GM18858 (cell line): Measurements from ENCODE around the gene SOX30.
"Not testable (repeated sequence)": the region's sequence is repeated elsewhere in the genome, so short reads cannot be mapped to it uniquely, and the experiment has no call there.

Source experiments
- ATAC-seq: cut with Tn5 transposase; IDR thresholded peaks from one replicate; pipeline ENCODE4 v1.9.1; 2021; ENCODE audit not compliant: unreplicated experiment

Gene SOX30

DNA sequence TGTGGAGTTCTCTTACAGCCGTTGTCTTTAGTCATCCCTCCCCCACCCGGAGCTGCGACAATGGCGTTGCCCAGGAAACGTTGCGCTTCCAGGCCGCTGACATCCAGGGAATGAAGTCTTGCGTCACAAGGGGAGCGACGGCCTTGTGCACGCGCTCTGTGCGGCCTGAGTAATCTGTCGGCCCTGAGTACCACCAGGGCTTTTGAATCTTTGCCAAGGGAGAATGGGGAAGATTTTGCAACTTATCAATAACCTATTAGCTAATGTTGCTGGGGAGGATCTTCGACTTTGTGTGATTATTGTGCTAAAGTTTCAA lies at the start of gene SOX30:
Gene SOX30, minus strand, starts transcription at position 62 of the 316 bp plus-strand sequence. CDS start 360 bp downstream, outside the sequence.
- ATAC-seq: no peak

DNA sequence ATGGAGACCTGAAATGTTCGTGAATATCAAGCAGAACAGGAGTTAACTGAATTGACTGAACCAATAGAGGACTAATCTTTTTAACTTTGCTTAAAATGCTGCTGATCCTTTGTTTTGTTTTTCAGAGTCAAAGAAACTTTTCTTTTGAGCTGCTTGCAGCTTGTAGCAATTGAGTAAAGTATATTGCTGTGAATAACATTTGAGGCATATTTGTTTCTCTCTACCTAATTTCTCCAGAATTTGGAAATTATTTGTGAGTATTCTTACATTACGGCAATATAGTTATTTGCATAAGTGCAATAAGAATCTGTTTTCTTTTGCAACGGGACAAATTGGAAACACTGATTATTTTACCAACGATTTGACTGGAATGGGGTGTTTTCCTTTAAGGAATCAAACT lies 46.4 kb upstream of the SOX30 start:
- not testable (repeated sequence) for ATAC-seq

GRCh38 chr5:157696154-157696553 lies 43.9 kb upstream of the SOX30 start:
- not testable (repeated sequence) for ATAC-seq

- ATAC-seq: not testable (repeated sequence)
These were observed 41.6 kb upstream of the SOX30 start for GRCh38 chr5:157693816-157694215.

DNA sequence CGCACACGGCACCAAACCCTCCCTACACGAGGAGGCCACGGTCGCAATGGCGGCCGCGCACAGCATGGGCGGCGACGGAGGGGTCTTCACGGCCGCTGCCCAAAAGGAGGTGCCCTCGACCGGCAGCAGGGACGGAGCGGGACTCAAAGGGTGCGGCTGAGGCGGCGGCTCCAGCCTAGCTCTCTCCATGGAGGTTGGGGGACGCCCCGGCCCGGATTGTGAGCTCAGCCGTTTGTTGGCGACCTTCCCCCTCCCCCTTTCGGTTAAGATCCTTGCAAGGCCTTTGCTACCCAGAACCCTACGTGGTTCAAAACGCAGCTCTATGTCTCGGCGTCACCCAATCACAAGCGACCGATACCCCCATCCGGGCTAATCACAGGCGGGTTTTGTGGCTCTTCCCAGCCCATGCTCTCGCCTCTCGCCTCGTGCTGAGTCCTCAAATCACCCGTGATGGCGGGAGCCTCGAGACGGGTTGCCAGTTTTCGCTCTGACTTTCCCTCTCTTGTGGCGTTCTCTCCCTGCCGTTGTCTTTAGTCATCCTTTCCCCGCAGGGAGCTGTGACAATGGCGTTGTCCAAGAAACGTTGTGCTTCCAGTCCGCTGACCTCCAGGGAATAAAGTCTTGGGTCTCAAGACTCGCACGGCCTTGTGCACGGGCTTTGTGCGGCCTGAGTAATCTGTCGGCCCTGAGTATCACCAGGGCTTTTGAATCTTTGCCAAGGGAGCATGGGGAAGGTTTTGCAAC lies 38.6 kb upstream of the SOX30 start:
- ATAC-seq: no peak

DNA sequence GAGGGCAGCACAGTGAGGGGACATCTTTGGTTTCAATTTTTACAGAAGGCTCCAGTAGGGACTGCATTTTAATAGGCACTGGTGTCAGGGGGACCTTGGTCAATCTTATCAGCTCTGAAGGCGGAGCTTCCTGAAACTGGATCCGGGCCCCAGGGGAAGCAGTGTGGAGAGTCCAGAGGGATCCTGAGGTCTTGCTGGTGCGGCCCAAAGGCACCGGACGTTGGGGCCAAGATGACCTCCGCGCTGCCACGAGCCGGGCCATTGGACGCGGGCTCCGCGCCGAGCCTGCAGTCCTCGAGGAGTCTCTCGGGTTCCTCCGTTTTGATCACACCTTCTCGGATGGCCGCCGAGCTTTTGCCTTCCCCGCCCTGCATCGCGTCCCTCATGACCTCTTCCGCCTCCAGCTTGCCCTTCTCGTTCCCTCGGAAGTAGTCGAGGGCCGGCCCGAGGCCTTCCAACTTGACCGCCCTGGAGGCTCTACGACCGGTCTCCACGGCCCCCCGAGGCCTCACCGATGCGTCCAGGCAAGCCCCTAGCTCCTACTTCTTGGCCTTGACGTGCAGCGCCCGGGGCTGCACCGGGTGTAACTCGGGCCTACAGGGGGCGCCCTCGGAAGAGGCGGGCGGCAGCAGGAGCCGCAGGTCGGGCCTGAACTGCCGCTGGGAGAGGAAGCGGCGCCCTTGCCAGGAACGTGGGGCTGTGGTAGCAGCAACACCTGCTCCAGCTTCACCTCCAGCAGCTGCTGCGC lies 37.9 kb upstream of the SOX30 start:
- ATAC-seq: no peak

DNA sequence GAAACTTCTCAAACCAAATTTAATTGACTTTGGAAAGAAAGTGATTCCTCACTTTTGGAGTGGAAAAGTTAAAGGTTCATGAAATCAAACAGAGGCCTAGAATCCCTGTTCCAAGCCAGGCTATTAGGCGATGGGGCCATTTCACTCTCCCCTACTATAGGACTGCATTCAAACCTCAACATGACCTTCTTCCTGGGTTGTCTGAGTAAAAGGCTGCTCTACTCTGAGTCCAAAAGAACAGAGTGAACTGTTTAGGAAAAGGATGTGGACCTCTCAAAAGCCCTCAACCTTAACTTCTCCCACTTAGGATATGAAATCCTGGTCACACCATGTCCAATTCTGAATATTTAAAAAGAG lies 34.9 kb upstream of the SOX30 start:
- no peak for ATAC-seq

DNA sequence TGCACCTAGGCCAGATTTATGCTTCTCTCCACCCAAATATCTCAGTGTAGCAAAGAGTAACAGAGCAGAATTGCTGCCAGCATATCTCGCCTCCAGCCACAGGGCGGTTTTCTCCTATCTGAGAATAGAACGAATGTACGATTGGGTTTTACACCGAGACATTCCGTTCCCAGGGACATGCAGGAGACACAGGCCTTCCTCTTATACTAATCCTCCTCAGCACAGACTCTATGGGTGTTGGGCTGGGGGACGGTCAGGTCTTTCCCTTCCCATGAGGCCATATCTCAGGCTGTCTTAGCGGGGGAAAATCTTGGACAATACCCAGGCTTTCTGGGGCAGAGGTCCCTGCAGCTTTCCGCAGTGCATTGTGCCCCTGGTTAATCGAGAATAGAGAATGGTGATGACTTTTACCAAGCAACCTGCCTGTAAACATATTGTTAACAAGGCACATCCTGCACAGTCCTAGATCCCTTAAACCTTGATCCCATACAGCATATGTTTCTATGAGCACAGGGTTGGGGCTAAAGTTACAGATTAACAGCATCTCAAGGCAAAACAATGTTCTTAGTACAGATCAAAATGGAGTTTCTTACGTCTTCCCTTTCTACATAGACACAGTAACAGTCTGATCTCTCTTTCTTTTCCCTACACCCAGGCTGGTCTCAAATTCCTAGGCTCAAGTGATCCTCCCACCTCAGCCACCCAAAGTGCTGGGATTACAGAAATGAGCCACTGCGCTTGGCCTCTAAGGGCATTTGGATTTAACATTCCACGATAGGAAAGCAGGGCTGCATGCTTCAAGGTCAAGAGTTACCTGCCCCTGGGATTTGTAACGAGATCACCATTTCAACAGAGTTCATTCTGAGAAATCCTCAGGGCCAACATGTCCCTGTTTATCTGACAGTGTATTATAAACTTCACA lies 34.3 kb upstream of the SOX30 start:
- not testable (repeated sequence) for ATAC-seq

GRCh38 chr5:157682257-157682656 lies 30.0 kb upstream of the SOX30 start:
- ATAC-seq: no peak

DNA sequence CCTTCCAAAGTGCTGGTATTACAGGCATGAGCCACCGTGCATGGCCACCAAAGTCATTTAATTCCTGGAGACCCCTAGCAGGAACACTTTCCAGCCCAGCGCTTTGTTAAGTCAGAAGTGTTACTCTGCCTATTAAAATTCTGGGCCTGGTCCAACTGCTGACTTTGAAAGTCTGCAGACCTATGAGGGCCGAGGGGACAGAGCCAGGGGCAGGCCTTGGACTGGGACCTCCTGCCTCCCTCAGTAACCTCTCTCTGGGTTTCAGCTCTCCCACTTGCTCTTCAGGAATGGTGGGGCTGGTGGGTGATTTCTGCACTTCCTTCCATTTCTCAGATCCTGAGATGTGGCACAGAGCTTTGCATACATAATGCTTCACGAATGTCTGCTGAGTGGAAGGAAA lies 28.8 kb upstream of the SOX30 start:
- ATAC-seq: no peak

GRCh38 chr5:157680239-157680638 lies 28.0 kb upstream of the SOX30 start:
- no peak for ATAC-seq

DNA sequence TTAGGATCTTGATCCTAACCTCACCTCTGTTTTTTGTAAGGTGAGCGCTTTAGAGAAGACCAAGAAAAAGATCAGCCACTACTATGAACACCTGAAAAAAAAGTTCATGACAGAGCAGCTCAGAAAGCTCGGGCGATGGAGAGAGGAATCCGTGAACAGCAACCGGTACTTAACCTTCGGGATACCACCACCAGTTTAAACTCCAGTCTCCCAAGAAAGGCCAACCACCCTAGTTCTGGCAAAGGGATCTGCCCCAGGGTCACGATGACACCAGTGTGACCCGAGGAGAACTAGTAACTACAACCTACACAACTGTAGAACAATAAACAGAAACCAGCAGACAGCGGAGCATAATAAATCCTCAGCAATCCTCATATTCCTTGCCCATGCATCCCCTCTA lies 27.6 kb upstream of the SOX30 start:
- ATAC-seq: no peak

DNA sequence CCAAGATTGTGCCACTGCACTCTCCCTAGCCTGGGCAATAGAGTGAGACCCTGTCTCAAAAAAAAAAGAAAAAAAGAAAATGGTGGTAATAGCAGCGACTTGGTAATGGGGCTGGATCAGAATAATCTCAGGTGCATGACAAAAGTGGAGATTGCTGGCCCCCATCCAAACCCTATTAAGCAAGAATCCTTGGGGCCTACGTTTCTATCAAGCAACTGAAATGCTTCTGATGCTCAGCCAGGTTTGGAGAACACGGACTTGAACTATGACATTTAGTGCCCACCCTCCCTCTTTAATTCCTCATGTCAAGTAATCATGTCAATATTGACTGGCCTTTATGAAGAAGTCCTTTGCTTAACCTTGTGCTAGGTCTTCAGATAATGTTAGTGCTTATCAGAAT lies 25.7 kb upstream of the SOX30 start:
- ATAC-seq: no peak

- not testable (repeated sequence) for ATAC-seq
These were observed 22.1 kb upstream of the SOX30 start for GRCh38 chr5:157674351-157674750.

- no peak for ATAC-seq
These were observed 20.7 kb upstream of the SOX30 start for GRCh38 chr5:157672976-157673375.

- no peak for ATAC-seq
These were observed 19.5 kb upstream of the SOX30 start for GRCh38 chr5:157671592-157672330.

DNA sequence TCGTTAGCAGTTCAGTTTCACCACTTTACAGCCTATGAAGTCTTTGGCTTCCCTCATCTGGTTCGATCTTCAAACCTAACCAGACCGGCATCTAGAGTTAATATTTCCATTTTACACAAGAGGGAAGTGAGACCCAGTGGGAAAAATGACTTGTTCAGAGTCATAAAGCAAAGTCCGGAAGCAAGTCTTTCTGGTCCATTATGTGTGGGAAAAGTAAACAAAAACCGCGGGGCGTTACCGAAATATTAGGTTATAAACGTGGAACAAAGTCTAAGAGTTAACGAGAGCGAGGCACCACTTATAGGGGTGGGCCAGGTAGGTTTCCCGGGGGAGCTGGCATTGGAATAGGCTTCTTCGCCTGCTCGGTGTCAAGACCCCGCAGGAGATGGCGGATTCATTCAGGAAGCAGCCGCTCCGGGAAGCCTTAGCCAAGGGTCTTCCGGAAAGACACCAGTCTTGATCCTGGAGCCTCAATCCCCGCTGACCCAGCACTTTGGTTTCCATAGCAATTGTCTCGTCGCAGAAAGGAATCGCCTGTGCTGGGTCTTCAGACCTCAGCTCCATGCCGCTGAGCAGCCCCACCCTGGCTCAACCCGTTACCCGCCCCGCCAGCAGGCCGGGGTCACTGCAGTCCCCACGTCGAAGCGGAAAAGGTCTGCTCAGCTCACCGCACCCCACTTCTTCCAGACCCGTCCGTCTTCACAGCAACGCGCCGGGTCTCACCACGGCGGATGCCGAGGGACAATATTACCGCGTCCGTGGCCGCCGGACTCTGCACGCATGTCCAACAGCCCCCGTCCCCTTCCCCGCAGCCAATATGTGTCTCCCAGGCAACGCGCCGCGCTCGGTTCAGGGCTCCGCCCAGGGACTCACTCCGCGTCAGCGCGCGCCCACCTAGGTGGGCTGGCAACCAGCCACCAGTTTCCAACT lies 18.7 kb upstream of the SOX30 start, which contains the start of gene C5orf52:
Gene C5orf52, plus strand, starts transcription at position 872 of the 930 bp plus-strand sequence. CDS start 82 bp downstream, outside the sequence.
- ATAC-seq: no peak

DNA sequence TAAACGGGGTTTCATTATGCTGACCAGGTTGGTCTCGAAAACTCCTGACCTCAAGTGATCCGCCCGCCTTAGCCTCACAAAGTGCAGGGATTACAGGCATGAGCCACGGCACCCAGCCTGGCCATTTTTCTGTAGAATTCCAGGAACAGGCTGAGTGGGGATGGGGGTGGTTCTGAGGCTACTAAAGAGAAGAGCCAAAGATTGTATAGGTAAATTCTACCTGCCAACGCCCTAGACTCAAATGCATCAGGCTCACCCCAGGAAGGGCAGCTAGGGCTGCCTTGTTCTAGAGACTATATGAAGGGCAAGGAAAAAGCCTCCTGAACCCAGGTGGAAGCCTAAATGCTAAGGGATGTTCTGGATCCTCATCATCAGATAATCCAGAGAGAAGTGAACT lies 17.5 kb upstream of the SOX30 start:
- no peak for ATAC-seq

GRCh38 chr5:157668356-157668755 lies 16.1 kb upstream of the SOX30 start:
- ATAC-seq: no peak
